Keratinocyte (primary cell): ENCODE results near the gene NCKAP5. TPM values are rescaled to one million over a fixed set of nuclear protein-coding genes. Genes with fewer than 3 reads are reported as not detected.

Experiments used
- DNase-seq: peaks from one replicate; pipeline ENCODE4 v3.0.0-alpha.2; 2011; ENCODE audit warnings: low read depth, missing footprints, low spot score
- FAIRE-seq: peaks from 2 replicates; lab custom pipeline; 2011; peaks lifted over from hg19 to GRCh38; lab: Jason Lieb, UNC
- H2AFZ ChIP-seq: 2 replicates; pipeline ENCODE4 v1.6.0; 2012; ENCODE audit warnings: low read length, control low read depth, inconsistent platforms; ENCODE audit not compliant: control insufficient read depth
- H3K27ac ChIP-seq: 2 replicates; pipeline ENCODE4 v1.5.1; 2011; ENCODE audit warnings: low read length; ENCODE audit not compliant: control insufficient read depth, insufficient read depth
- H3K27me3 ChIP-seq: 3 replicates; pipeline ENCODE4 v1.6.0; 2011; ENCODE audit warnings: low read length; ENCODE audit not compliant: control insufficient read depth, insufficient read depth; ENCODE audit errors: extremely low read depth
- H3K36me3 ChIP-seq, 2 experiments: 2 replicates in 1 of 2; 3 replicates in 1 of 2; pipeline ENCODE4 v1.5.1; 2011; ENCODE audit warnings: low read length in 2 of 2, mild to moderate bottlenecking in 1 of 2; ENCODE audit not compliant: control insufficient read depth in 2 of 2, insufficient read depth in 2 of 2; ENCODE audit errors: extremely low read depth in 1 of 2
- H3K4me1 ChIP-seq: 3 replicates; pipeline ENCODE4 v1.5.1; 2011; ENCODE audit warnings: low read length; ENCODE audit not compliant: control insufficient read depth, insufficient read depth; ENCODE audit errors: extremely low read depth
- H3K4me2 ChIP-seq: 3 replicates; pipeline ENCODE4 v1.6.0; 2011; ENCODE audit warnings: low read depth, low read length; ENCODE audit not compliant: control insufficient read depth, insufficient read depth; ENCODE audit errors: extremely low read depth
- H3K4me3 ChIP-seq, 3 experiments: fragments of 200-600 bp in 1 of 3; sonication (generic) in 1 of 3; 2 replicates in 2 of 3; 3 replicates in 1 of 3; pipeline ENCODE4 v1.5.1; 2011 to 2016; ENCODE audit warnings: low read length in 3 of 3, mild to moderate bottlenecking in 3 of 3, control low read depth in 2 of 3, inconsistent platforms in 1 of 3, low read depth in 1 of 3, mixed read lengths in 1 of 3, mixed run types in 1 of 3, moderate library complexity in 1 of 3; ENCODE audit not compliant: control insufficient read depth in 2 of 3, insufficient read depth in 2 of 3; ENCODE audit errors: extremely low read depth in 1 of 3
- H3K79me2 ChIP-seq: 2 replicates; pipeline ENCODE4 v1.6.0; 2012; ENCODE audit warnings: low read length; ENCODE audit not compliant: control insufficient read depth, insufficient read depth
- H3K9ac ChIP-seq: 3 replicates; pipeline ENCODE4 v1.6.0; 2011; ENCODE audit warnings: low read length; ENCODE audit not compliant: control insufficient read depth, insufficient read depth; ENCODE audit errors: extremely low read depth
- H3K9me1 ChIP-seq: 3 replicates; pipeline ENCODE4 v1.6.0; 2011; ENCODE audit warnings: low read length; ENCODE audit not compliant: control insufficient read depth, insufficient read depth; ENCODE audit errors: extremely low read depth
- H3K9me3 ChIP-seq: 2 replicates; pipeline ENCODE4 v1.5.1; 2012; ENCODE audit warnings: low read depth, low read length; ENCODE audit not compliant: control insufficient read depth
- H4K20me1 ChIP-seq: 3 replicates; pipeline ENCODE4 v1.6.0; 2011; ENCODE audit warnings: low read length; ENCODE audit not compliant: control insufficient read depth, insufficient read depth; ENCODE audit errors: extremely low read depth
- CTCF ChIP-seq, 3 experiments: IDR thresholded peaks in 1 of 3; conservative IDR thresholded peaks in 1 of 3; optimal IDR thresholded peaks in 1 of 3; 2 replicates in 2 of 3; 3 replicates in 1 of 3; pipeline versions ENCODE3 to v1.5.1; 2011; ENCODE audit warnings: low read length in 3 of 3, mild to moderate bottlenecking in 3 of 3, moderate library complexity in 2 of 3, control low read depth in 1 of 3, inconsistent platforms in 1 of 3; ENCODE audit not compliant: insufficient read depth in 2 of 3; ENCODE audit errors: extremely low read depth in 1 of 3
- EZH2 ChIP-seq: IDR thresholded peaks from one replicate; pipeline ENCODE4 v1.6.1; 2012; ENCODE audit warnings: inconsistent platforms, mild to moderate bottlenecking, low read length, moderate library complexity
- dilution Hi-C: fragments of 300-500 bp; cut with MboI; formaldehyde crosslinking; loops from one replicate; pipeline ENCODE4 v1.7.0; 2020; ENCODE audit warnings: low sequenced_read_pairs; ENCODE audit not compliant: extremely low pct_ligation_motif_present
- polyA plus RNA-seq, 5 experiments: library from polyadenylated mRNA; depleted of rRNA in 3 of 5; stranded (reverse) in 3 of 5; stranded (forward) in 1 of 5; unstranded in 1 of 5; fragments of >200 nt; gene quantifications; 1 replicate in 1 of 5; 2 replicates in 3 of 5; 3 replicates in 1 of 5; pipeline versions ENCODE4 v1.2.1 to v1.2.3, GENCODE V29; 2011 to 2012; ENCODE audit warnings: missing spikeins in 2 of 5, low read depth in 1 of 5, low replicate concordance in 1 of 5

Gene NCKAP5
- polyA plus RNA-seq, 1 donor (not counting 4 experiments of a cell fraction or from before 2014, with no cell fraction given), result 3.6 TPM

- H3K4me1 ChIP-seq, result no peaks in the 10 kb centered on the region
- no peak overlapping the region for H3K27ac ChIP-seq
- no peaks in the 10 kb centered on the region for H3K9me1 ChIP-seq
- dilution Hi-C loops, result no loop called here
- no peak overlapping the region for H2AFZ ChIP-seq
- H3K9ac ChIP-seq, result no peak overlapping the region
- H3K36me3 ChIP-seq, result no peaks in the 10 kb centered on the region
- no peak overlapping the region for H3K4me3 ChIP-seq
- H3K4me2 ChIP-seq, result no peak overlapping the region
- no peak for TF ChIP-seq EZH2
- no peaks in the 10 kb centered on the region for H3K79me2 ChIP-seq
- no peaks in the 10 kb centered on the region for H4K20me1 ChIP-seq
- H3K27me3 ChIP-seq, result no peaks in the 10 kb centered on the region
- DNase-seq, result no peak
- H3K9me3 ChIP-seq, result no peaks in the 10 kb centered on the region
- no peak for FAIRE-seq
These were observed 826.5 kb downstream of the NCKAP5 start for GRCh38 chr2:132741754-132742153.

DNA sequence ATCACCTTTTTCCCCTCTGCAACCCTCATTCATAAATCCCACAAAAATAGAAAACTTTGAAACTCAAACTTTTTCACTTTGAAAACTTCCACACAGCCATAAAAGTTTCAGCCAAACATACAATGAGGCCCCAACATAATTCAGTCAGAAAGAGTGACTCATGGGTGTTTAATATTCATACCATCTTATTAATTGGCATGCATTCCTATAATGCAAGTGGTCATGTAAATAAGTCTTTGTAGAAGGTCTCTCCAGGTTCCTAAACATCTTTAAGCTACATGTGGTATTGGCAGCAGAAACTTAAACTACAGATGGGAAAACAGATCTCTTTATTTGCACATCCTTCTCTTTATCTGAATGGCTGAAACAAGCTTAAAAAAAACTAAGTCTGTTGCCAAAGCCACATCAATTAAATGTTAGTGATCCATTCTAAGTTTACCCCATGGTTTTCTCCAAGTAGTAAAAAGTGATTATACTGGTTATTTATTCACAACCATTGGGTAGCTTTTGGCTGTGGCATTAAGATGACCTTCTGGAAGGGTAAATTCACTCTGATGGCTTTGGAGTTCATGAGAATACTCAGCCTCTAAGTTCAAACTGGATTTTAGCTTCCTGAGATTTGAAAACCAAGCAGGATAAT, 828.1 kb downstream of the NCKAP5 start:
- DNase-seq (no peak), FAIRE-seq (no peak)
- no peaks in the 10 kb centered on the region for H3K27me3 ChIP-seq
- no peak overlapping the region for H3K4me3 ChIP-seq
- H3K9me1 ChIP-seq, result no peaks in the 10 kb centered on the region
- dilution Hi-C loops, result no loop called here
- no peaks in the 10 kb centered on the region for H3K4me1 ChIP-seq
- H3K9ac ChIP-seq, result no peak overlapping the region
- H3K9me3 ChIP-seq, result no peaks in the 10 kb centered on the region
- H3K36me3 ChIP-seq, result no peaks in the 10 kb centered on the region
- H3K79me2 ChIP-seq, result no peaks in the 10 kb centered on the region
- H2AFZ ChIP-seq, result no peak overlapping the region
- H4K20me1 ChIP-seq, result no peaks in the 10 kb centered on the region
- no peak for TF ChIP-seq EZH2
- TF ChIP-seq CTCF (optimal IDR thresholded peaks at IDR 0.05 in 1 of 3, IDR thresholded peaks at IDR 0.05 in 1 of 3, conservative IDR thresholded peaks at IDR 0.05 in 1 of 3; ENCODE audit: extremely low read depth in 1 of 3, insufficient read depth in 2 of 3, low read length in 3 of 3), result no peak
- H3K4me2 ChIP-seq, result no peak overlapping the region
- no peak overlapping the region for H3K27ac ChIP-seq

DNA sequence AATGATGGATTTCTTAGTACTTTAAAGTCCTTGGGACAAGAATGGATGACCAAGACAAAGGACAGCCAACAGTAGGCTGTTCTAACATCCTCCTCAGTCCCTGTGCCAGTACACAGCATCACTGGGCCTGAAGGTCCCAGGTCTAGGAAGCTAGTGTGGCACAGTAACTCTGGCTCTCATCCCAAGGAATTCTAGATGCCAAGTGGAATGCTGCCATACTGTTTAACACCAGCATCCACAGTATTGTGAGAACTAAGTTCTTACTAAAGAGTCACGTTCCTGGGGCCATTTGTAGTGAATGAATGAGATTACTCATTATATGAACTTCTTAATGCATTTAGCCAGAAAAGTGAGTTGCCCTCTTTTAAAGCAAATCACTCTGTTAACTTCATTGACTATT, 830.0 kb downstream of the NCKAP5 start:
- dilution Hi-C loops, result no loop called here
- no peaks in the 10 kb centered on the region for H3K9me1 ChIP-seq

More for the DNA sequence above, 830.0 kb downstream of the NCKAP5 start:
- TF ChIP-seq EZH2 (no peak), CTCF (optimal IDR thresholded peaks at IDR 0.05 in 1 of 3, IDR thresholded peaks at IDR 0.05 in 1 of 3, conservative IDR thresholded peaks at IDR 0.05 in 1 of 3; ENCODE audit: extremely low read depth in 1 of 3, insufficient read depth in 2 of 3, low read length in 3 of 3) (no peak)
- DNase-seq (no peak), FAIRE-seq (no peak)
- H3K4me3 ChIP-seq, result no peak overlapping the region
- no peaks in the 10 kb centered on the region for H3K27me3 ChIP-seq
- H3K9me3 ChIP-seq, result no peaks in the 10 kb centered on the region
- H3K9ac ChIP-seq, result no peak overlapping the region
- H3K4me2 ChIP-seq, result no peak overlapping the region
- no peaks in the 10 kb centered on the region for H3K36me3 ChIP-seq
- no peak overlapping the region for H3K27ac ChIP-seq
- H2AFZ ChIP-seq, result no peak overlapping the region
- no peaks in the 10 kb centered on the region for H4K20me1 ChIP-seq
- no peaks in the 10 kb centered on the region for H3K4me1 ChIP-seq
- no peaks in the 10 kb centered on the region for H3K79me2 ChIP-seq
